IMR-90 (cell line): ENCODE results near the gene CCN6.

Experiments used
- CEBPB ChIP-seq: IDR thresholded peaks from 2 replicates; pipeline ENCODE4 v1.6.1; 2012; ENCODE audit warnings: low read depth, low read length, improper control_type of control experiment
- CTCF ChIP-seq: conservative IDR thresholded peaks from 2 replicates; pipeline ENCODE4 v1.5.1; 2012; ENCODE audit warnings: mild to moderate bottlenecking, low read depth, low read length, improper control_type of control experiment
- ELK1 ChIP-seq: fragments of 150-350 bp; IDR thresholded peaks from 2 replicates; pipeline ENCODE4 v1.6.1; 2016; ENCODE audit warnings: low read depth, mild to moderate bottlenecking, low read length, moderate library complexity, borderline replicate concordance
- FOS ChIP-seq: fragments of 150-350 bp; IDR thresholded peaks from 2 replicates; pipeline ENCODE4 v1.6.1; 2016; ENCODE audit warnings: low read depth, low read length
- MAFK ChIP-seq: IDR thresholded peaks from 2 replicates; pipeline ENCODE4 v1.6.1; 2012; ENCODE audit warnings: low read depth, low read length, improper control_type of control experiment
- MAZ ChIP-seq: IDR thresholded peaks from 2 replicates; pipeline ENCODE4 v1.6.1; 2012; ENCODE audit warnings: low read depth, mild to moderate bottlenecking, low read length, improper control_type of control experiment, moderate library complexity, borderline replicate concordance
- POLR2A ChIP-seq: IDR thresholded peaks from 2 replicates; pipeline ENCODE4 v1.6.1; 2012; ENCODE audit warnings: mild to moderate bottlenecking, low read depth, low read length
- RAD21 ChIP-seq: IDR thresholded peaks from 2 replicates; pipeline ENCODE4 v1.6.1; 2012; ENCODE audit warnings: low read length, improper control_type of control experiment
- RCOR1 ChIP-seq: IDR thresholded peaks from 2 replicates; pipeline ENCODE4 v1.6.1; 2012; ENCODE audit warnings: mild to moderate bottlenecking, low read length, improper control_type of control experiment; ENCODE audit not compliant: insufficient replicate concordance
- RFX5 ChIP-seq: IDR thresholded peaks from 2 replicates; pipeline ENCODE4 v1.8.0; 2012; ENCODE audit warnings: low read depth, mild to moderate bottlenecking, low read length, moderate library complexity
- USF2 ChIP-seq: fragments of 150-350 bp; IDR thresholded peaks from 2 replicates; pipeline ENCODE4 v1.6.1; 2017; ENCODE audit warnings: mild to moderate bottlenecking, antibody characterized with exemption, low read length, low read depth

GRCh38 chr6:112027942-112028674, 25.8 kb upstream of the CCN6 start:
- no peak for TF ChIP-seq CEBPB
- TF ChIP-seq POLR2A = no peak
- no peak for TF ChIP-seq USF2
- no peak for TF ChIP-seq CTCF
- no peak for TF ChIP-seq FOS
- TF ChIP-seq ELK1 = no peak
- TF ChIP-seq RFX5 = no peak
- no peak for TF ChIP-seq RCOR1
- no peak for TF ChIP-seq MAFK
- TF ChIP-seq MAZ = no peak
- TF ChIP-seq RAD21 = no peak
